ENCODE results near the gene ATF7.

GRCh38 chr12:53578783-53579182, 47.4 kb downstream of the ATF7 start:
- TF ChIP-seq GATA2 (IDR thresholded peaks at IDR 0.05; ENCODE audit: low read depth, low read length): no peak
- no peak for TF ChIP-seq GATA3 (IDR thresholded peaks at IDR 0.05; ENCODE audit: low read depth, low read length)

All from SH-SY5Y (cell line).